ENCODE measurements around the gene F2R. TPM values are rescaled to one million over a fixed set of nuclear protein-coding genes. Genes with fewer than 3 reads are reported as not detected.
"Not testable (repeated sequence)": the region's sequence is repeated elsewhere in the genome, so short reads cannot be mapped to it uniquely, and the experiment has no call there.

Gene F2R
- total RNA-seq, 1 experiment from 2014 or later = 16.9 TPM

- Histone ChIP-seq H3K27me3 (ENCODE audit: low read length) (no peaks in the 10 kb centered on the region), H3K4me2 (ENCODE audit: low read length) (no peak overlapping the region), H4K20me1 (ENCODE audit: low read length) (no peaks in the 10 kb centered on the region), H3K4me3 (ENCODE audit: low read length) (no peak overlapping the region), H3K27ac (ENCODE audit: low read length) (no peak overlapping the region), H3K79me2 (ENCODE audit: low read length) (no peaks in the 10 kb centered on the region), H3K36me3 (ENCODE audit: low read depth, low read length) (no peaks in the 10 kb centered on the region), H3K9me3 (ENCODE audit: low read length) (no peaks in the 10 kb centered on the region), H3K9me2 (replicated peaks; ENCODE audit: low read length) (no peaks in the 10 kb centered on the region), H2AFZ (ENCODE audit: low read length) (no peak overlapping the region), H3K9ac (ENCODE audit: low read length) (no peak overlapping the region), H3F3A (ENCODE audit: low read length, unreplicated experiment) (no peaks in the 10 kb centered on the region), H3K4me1 (ENCODE audit: insufficient read depth, low read length) (no peaks in the 10 kb centered on the region; the same call in 1 of the 2 replicates)
- ATAC-seq (no peak), DNase-seq (no peak)
- ChIA-PET POLR2A (ENCODE audit: unreplicated experiment) (no interaction called here), CTCF (no interaction called here)
- TF ChIP-seq EZH2 (IDR thresholded peaks at IDR 0.05; ENCODE audit: low read length, unreplicated experiment) (no peak), EZH2phosphoT487 (IDR thresholded peaks at IDR 0.05; ENCODE audit: borderline replicate concordance, low read length) (no peak)
- TF ChIP-seq, protein P1, sequence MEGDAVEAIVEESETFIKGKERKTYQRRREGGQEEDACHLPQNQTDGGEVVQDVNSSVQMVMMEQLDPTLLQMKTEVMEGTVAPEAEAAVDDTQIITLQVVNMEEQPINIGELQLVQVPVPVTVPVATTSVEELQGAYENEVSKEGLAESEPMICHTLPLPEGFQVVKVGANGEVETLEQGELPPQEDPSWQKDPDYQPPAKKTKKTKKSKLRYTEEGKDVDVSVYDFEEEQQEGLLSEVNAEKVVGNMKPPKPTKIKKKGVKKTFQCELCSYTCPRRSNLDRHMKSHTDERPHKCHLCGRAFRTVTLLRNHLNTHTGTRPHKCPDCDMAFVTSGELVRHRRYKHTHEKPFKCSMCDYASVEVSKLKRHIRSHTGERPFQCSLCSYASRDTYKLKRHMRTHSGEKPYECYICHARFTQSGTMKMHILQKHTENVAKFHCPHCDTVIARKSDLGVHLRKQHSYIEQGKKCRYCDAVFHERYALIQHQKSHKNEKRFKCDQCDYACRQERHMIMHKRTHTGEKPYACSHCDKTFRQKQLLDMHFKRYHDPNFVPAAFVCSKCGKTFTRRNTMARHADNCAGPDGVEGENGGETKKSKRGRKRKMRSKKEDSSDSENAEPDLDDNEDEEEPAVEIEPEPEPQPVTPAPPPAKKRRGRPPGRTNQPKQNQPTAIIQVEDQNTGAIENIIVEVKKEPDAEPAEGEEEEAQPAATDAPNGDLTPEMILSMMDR (conservative IDR thresholded peaks at IDR 0.05; ENCODE audit: low read depth, low read length) = no peak
- BruUV-seq (replicated peaks) = no TSS peak
- intact Hi-C loops (cut with micrococcal nuclease) = no loop called here
Observed at GRCh38 chr5:76679231-76679630, 36.7 kb upstream of the F2R start.

DNA sequence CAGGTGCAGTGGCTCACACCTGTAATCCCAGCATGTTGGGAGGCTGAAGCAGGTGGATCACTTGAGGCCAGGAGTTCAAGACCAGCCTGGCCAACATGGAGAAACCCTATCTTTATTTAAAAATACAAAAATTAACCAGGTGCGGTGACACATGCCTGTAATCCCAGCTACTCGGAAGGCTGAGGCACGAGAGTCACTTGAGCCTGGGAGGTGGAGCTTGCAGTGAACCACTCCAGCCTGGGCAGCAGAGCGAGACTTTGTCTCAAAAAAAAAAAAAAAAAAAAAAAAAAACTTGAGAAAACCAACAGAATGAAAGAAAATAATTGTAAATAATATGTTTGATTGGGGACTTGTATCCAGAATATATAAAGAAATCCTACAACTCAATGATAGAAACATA, 35.1 kb upstream of the F2R start:
- H3K27ac ChIP-seq (ENCODE audit: low read length); H3K4me3 ChIP-seq (ENCODE audit: low read length); H3K9me3 ChIP-seq (ENCODE audit: low read length); H3K9ac ChIP-seq (ENCODE audit: low read length); H3F3A ChIP-seq (ENCODE audit: low read length, unreplicated experiment); ATAC-seq; H3K27me3 ChIP-seq (ENCODE audit: low read length); H3K4me2 ChIP-seq (ENCODE audit: low read length); POLR2A ChIA-PET (ENCODE audit: unreplicated experiment); H3K79me2 ChIP-seq (ENCODE audit: low read length); CTCF ChIA-PET; H3K36me3 ChIP-seq (ENCODE audit: low read depth, low read length); H4K20me1 ChIP-seq (ENCODE audit: low read length); intact Hi-C loops (cut with micrococcal nuclease); H2AFZ ChIP-seq (ENCODE audit: low read length); H3K4me1 ChIP-seq (ENCODE audit: insufficient read depth, low read length); BruUV-seq (replicated peaks); H3K9me2 ChIP-seq (replicated peaks; ENCODE audit: low read length); DNase-seq: not testable (repeated sequence)

DNA sequence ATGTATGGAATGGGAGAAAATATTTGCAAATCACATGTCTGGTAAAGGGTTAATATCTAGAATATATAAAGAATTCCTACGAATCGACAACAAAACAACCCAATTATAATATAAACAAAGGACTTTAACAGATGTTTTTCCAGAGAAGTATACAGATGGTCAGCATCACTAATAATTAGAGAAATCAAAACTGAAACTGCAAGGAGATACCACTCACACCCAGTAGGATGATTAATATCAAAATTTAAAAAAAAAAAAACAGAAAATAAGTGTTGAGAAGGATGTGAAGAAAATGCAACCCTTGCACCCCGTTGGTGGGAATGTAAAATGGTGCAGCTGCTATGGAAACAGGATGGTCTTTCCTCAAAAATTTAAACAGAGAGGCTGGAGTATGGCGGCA, 34.6 kb upstream of the F2R start:
- POLR2A ChIA-PET (ENCODE audit: unreplicated experiment) = no interaction called here
- intact Hi-C loops (cut with micrococcal nuclease) = no loop called here

More for the DNA sequence above, 34.6 kb upstream of the F2R start:
- Histone ChIP-seq H3K9ac (ENCODE audit: low read length) (no peak overlapping the region), H3K27me3 (ENCODE audit: low read length) (no peaks in the 10 kb centered on the region), H3K36me3 (ENCODE audit: low read depth, low read length) (no peaks in the 10 kb centered on the region), H3K4me2 (ENCODE audit: low read length) (no peak overlapping the region), H2AFZ (ENCODE audit: low read length) (no peak overlapping the region), H3F3A (ENCODE audit: low read length, unreplicated experiment) (no peaks in the 10 kb centered on the region), H4K20me1 (ENCODE audit: low read length) (no peaks in the 10 kb centered on the region), H3K27ac (ENCODE audit: low read length) (no peak overlapping the region), H3K4me3 (ENCODE audit: low read length) (no peak overlapping the region), H3K9me3 (ENCODE audit: low read length) (no peaks in the 10 kb centered on the region), H3K4me1 (ENCODE audit: insufficient read depth, low read length) (no peaks in the 10 kb centered on the region; the same call in 1 of the 2 replicates), H3K79me2 (ENCODE audit: low read length) (no peaks in the 10 kb centered on the region), H3K9me2 (replicated peaks; ENCODE audit: low read length) (no peaks in the 10 kb centered on the region)
- BruUV-seq (replicated peaks) = no TSS peak
- CTCF ChIA-PET = no interaction called here
- TF ChIP-seq, protein P1 (conservative IDR thresholded peaks at IDR 0.05; ENCODE audit: low read depth, low read length) = no peak
- TF ChIP-seq EZH2 (IDR thresholded peaks at IDR 0.05; ENCODE audit: low read length, unreplicated experiment) = no peak
- TF ChIP-seq EZH2phosphoT487 (IDR thresholded peaks at IDR 0.05; ENCODE audit: borderline replicate concordance, low read length) = no peak
- ATAC-seq = no peak
- no peak for DNase-seq

Data from PC-3 (cell line).